ENCODE data around the gene SLC41A3.

DNA sequence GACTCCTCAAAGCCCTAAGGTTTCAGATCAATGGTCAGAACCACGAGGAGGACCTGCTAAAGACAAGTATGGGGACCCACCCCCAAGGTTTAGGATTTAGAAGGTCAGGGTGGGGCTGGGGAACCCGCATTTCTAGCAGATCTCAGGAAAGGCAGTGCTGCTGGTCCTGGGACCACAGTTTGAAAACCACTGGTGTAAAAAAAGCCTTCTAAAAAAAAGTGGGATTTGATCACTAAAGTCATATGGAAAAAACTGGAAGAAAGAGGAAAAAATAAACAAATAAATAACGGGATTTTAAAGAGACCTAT is 832 bp downstream of the SLC41A3 start:
- TF ChIP-seq POLR2A (IDR thresholded peaks at IDR 0.05; ENCODE audit: low read depth, low read length) (no peak), POLR2AphosphoS5 (IDR thresholded peaks at IDR 0.05; ENCODE audit: low read depth, low read length) (no peak), TAF1 (IDR thresholded peaks at IDR 0.05; ENCODE audit: low read depth, low read length) (no peak), POU2F2 (IDR thresholded peaks at IDR 0.05; ENCODE audit: low read depth, low read length) (no peak)
